Tongue (tissue), 2 donors: Measurements from ENCODE around the gene CHPF. TPM values are rescaled to one million over a fixed set of nuclear protein-coding genes. Genes with fewer than 3 reads are reported as not detected.

Source experiments
- DNase-seq: peaks from one replicate; pipeline ENCODE4 v3.0.0-alpha.2; 2015
- total RNA-seq: library from RNA; depleted of rRNA; stranded (reverse); fragments of >200 nt; gene quantifications from one replicate; pipeline ENCODE4 v1.2.3, GENCODE V29; 2014

Gene CHPF
- total RNA-seq, 1 donor from 2014 or later, result 121 TPM

GRCh38 chr2:219531639-219532377 lies 11.8 kb downstream of the CHPF start:
- no peak for DNase-seq

- peak; percentile 95 for DNase-seq
Measured at GRCh38 chr2:219530048-219530963, 13.3 kb downstream of the CHPF start.

- DNase-seq, result no peak
Measured at GRCh38 chr2:219527472-219527871, 16.1 kb downstream of the CHPF start.

- DNase-seq, result no peak
Measured at GRCh38 chr2:219527076-219527394, 16.6 kb downstream of the CHPF start.

GRCh38 chr2:219526320-219527075 lies 17.1 kb downstream of the CHPF start:
- DNase-seq, result no peak

GRCh38 chr2:219525533-219526232 lies 17.9 kb downstream of the CHPF start:
- no peak for DNase-seq

- DNase-seq, result no peak
Measured at GRCh38 chr2:219524817-219525216, 18.8 kb downstream of the CHPF start.

GRCh38 chr2:219523031-219523671 lies 20.5 kb downstream of the CHPF start:
- no peak for DNase-seq

- no peak for DNase-seq
Measured at GRCh38 chr2:219522111-219523030, 21.2 kb downstream of the CHPF start.

GRCh38 chr2:219521066-219521880 lies 22.3 kb downstream of the CHPF start:
- peak; percentile 60 for DNase-seq

GRCh38 chr2:219520079-219520478 lies 23.5 kb downstream of the CHPF start:
- DNase-seq, result peak; percentile 55

GRCh38 chr2:219519526-219519916 lies 24.1 kb downstream of the CHPF start:
- DNase-seq, result no peak

- no peak for DNase-seq
Measured at GRCh38 chr2:219517954-219518778, 25.4 kb downstream of the CHPF start.

GRCh38 chr2:219516888-219517287 lies 26.7 kb downstream of the CHPF start:
- DNase-seq, result no peak

GRCh38 chr2:219515874-219516629 lies 27.6 kb downstream of the CHPF start:
- DNase-seq, result no peak

- DNase-seq, result no peak
Measured at GRCh38 chr2:219514836-219515235, 28.8 kb downstream of the CHPF start.

- peak; percentile 77 for DNase-seq
Measured at GRCh38 chr2:219514196-219514761, 29.3 kb downstream of the CHPF start, which contains the start of gene ASIC4. ASIC4 (plus strand) TSS chr2:219514482; CDS start chr2:219514725, 243 bp downstream.
